ENCODE data around the gene WTIP. TPM values are rescaled to one million over a fixed set of nuclear protein-coding genes. Genes with fewer than 3 reads are reported as not detected.

The WTIP gene
- total RNA-seq, 1 experiment from 2014 or later: 8.4 TPM

- ChIA-PET POLR2A (no interaction called here), CTCF (no interaction called here)
Observed at GRCh38 chr19:34560229-34560628, 78.7 kb downstream of the WTIP start.

More at GRCh38 chr19:34560229-34560628, 78.7 kb downstream of the WTIP start:
- ATAC-seq: no peak
- intact Hi-C loops (cut with micrococcal nuclease): no loop called here
- no peak for TF ChIP-seq POLR2A (IDR thresholded peaks at IDR 0.05; ENCODE audit: borderline replicate concordance, extremely low read depth, insufficient read depth, insufficient read length)
- TF ChIP-seq ZNF274 (IDR thresholded peaks at IDR 0.05; ENCODE audit: low read depth, low read length): no peak
- TF ChIP-seq RAD21 (IDR thresholded peaks at IDR 0.05; ENCODE audit: low read depth): no peak
- TF ChIP-seq CEBPB (IDR thresholded peaks at IDR 0.05; ENCODE audit: low read depth): no peak
- TF ChIP-seq, protein P1, sequence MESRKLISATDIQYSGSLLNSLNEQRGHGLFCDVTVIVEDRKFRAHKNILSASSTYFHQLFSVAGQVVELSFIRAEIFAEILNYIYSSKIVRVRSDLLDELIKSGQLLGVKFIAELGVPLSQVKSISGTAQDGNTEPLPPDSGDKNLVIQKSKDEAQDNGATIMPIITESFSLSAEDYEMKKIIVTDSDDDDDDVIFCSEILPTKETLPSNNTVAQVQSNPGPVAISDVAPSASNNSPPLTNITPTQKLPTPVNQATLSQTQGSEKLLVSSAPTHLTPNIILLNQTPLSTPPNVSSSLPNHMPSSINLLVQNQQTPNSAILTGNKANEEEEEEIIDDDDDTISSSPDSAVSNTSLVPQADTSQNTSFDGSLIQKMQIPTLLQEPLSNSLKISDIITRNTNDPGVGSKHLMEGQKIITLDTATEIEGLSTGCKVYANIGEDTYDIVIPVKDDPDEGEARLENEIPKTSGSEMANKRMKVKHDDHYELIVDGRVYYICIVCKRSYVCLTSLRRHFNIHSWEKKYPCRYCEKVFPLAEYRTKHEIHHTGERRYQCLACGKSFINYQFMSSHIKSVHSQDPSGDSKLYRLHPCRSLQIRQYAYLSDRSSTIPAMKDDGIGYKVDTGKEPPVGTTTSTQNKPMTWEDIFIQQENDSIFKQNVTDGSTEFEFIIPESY (IDR thresholded peaks at IDR 0.05; ENCODE audit: extremely low read depth, insufficient replicate concordance, low read length): no peak
- no peak for TF ChIP-seq SIN3A (IDR thresholded peaks at IDR 0.05; ENCODE audit: low read depth)
- no peak for TF ChIP-seq JUND (IDR thresholded peaks at IDR 0.05)
- TF ChIP-seq REST (IDR thresholded peaks at IDR 0.05; ENCODE audit: low read depth): no peak
- no peak for TF ChIP-seq CBX3 (IDR thresholded peaks at IDR 0.05; ENCODE audit: low read depth)
- BruUV-seq (replicated peaks): no TSS peak
- Histone ChIP-seq H4K20me1 (ENCODE audit: insufficient read depth) (no peaks in the 10 kb centered on the region), H3K9ac (ENCODE audit: low read length) (no peak overlapping the region), H3K4me1 (ENCODE audit: control insufficient read depth in 1 of 2, insufficient read depth in 2 of 2, low read length in 2 of 2) (no peaks in the 10 kb centered on the region), H3K79me2 (ENCODE audit: insufficient read depth, low read length) (no peaks in the 10 kb centered on the region), H3K36me3 (ENCODE audit: control insufficient read depth in 1 of 2, insufficient read depth in 2 of 2, low read length in 2 of 2) (no peaks in the 10 kb centered on the region), H3K4me3 (replicated peaks in 1 of 2; ENCODE audit: low read depth in 1 of 2, low read length in 2 of 2) (no peak overlapping the region), H3K4me2 (ENCODE audit: low read length) (no peak overlapping the region), H2AFZ (ENCODE audit: low read depth, low read length, poor library complexity, severe bottlenecking) (no peak overlapping the region), H3K9me2 (ENCODE audit: insufficient read depth) (no peaks in the 10 kb centered on the region), H3K27ac (ENCODE audit: low read depth, low read length) (no peak overlapping the region), H3K9me3 (ENCODE audit: control insufficient read depth in 1 of 2, insufficient read depth in 1 of 2, low read depth in 1 of 2, low read length in 2 of 2) (no peaks in the 10 kb centered on the region), H3K27me3 (ENCODE audit: insufficient read depth, low read length) (no peaks in the 10 kb centered on the region)
- no peak for DNase-seq (ENCODE audit: low read depth, low spot score)
- RAD21 ChIA-PET (ENCODE audit: low non-redundant PET in 1 of 2, low total read pairs in 2 of 2, uncharacterized antibody in 2 of 2, unreplicated experiment in 2 of 2): no interaction called here

Other genes with a start within 250 kb of the WTIP start
- gene GARRE1, start 227.2 kb upstream of the WTIP start, total RNA-seq (2021; ENCODE audit: unreplicated experiment): 16.9 TPM
- 787 TPM for gene GPI, start 116.6 kb upstream of the WTIP start, total RNA-seq (2021; ENCODE audit: unreplicated experiment)
- gene PDCD2L, start 77.4 kb upstream of the WTIP start, total RNA-seq (2021; ENCODE audit: unreplicated experiment): 30.0 TPM
- 121 TPM for gene UBA2, start 53.4 kb upstream of the WTIP start, total RNA-seq (2021; ENCODE audit: unreplicated experiment)
- 0.27 TPM for gene SCGB2B2, start 195.4 kb downstream of the WTIP start, total RNA-seq (2021; ENCODE audit: unreplicated experiment)
- 9.9 TPM for gene ZNF302, start 195.9 kb downstream of the WTIP start, total RNA-seq (2021; ENCODE audit: unreplicated experiment)

Measured in HCT116 (cell line).